Measurements from ENCODE around the gene HECW1. TPM values are rescaled to one million over a fixed set of nuclear protein-coding genes. Genes with fewer than 3 reads are reported as not detected.
"Not testable (repeated sequence)": the region's sequence is repeated elsewhere in the genome, so short reads cannot be mapped to it uniquely, and the experiment has no call there.

The HECW1 gene
- polyA plus RNA-seq (2012; ENCODE audit: low read depth, missing spikeins): 0.01 TPM

GRCh38 chr7:43112459-43112940 is at the start of gene HECW1:
TSS of gene HECW1 (plus strand) at chr7:43112647. CDS start at chr7:43243906, 131,259 bp downstream.
- TF ChIP-seq POU2F2 (IDR thresholded peaks at IDR 0.05; ENCODE audit: low read depth, low read length) (no peak), PAX5 (IDR thresholded peaks at IDR 0.05; ENCODE audit: insufficient read depth, low read length, severe bottlenecking) (no peak), POLR2A (IDR thresholded peaks at IDR 0.05; ENCODE audit: low read depth, low read length) (no peak), POLR2AphosphoS5 (IDR thresholded peaks at IDR 0.05; ENCODE audit: low read depth, low read length) (no peak), SPI1 (IDR thresholded peaks at IDR 0.05; ENCODE audit: low read depth, low read length) (no peak), TAF1 (IDR thresholded peaks at IDR 0.05; ENCODE audit: low read depth, low read length) (no peak)
- FAIRE-seq (no peak), DNase-seq (ENCODE audit: insufficient read length, low spot score) (no peak)

- no peak for TF ChIP-seq SPI1 (IDR thresholded peaks at IDR 0.05; ENCODE audit: low read depth, low read length)
- TF ChIP-seq POU2F2 (IDR thresholded peaks at IDR 0.05; ENCODE audit: low read depth, low read length): no peak
- no peak for TF ChIP-seq PAX5 (IDR thresholded peaks at IDR 0.05; ENCODE audit: insufficient read depth, low read length, severe bottlenecking)
- no peak for TF ChIP-seq POLR2AphosphoS5 (IDR thresholded peaks at IDR 0.05; ENCODE audit: low read depth, low read length)
- no peak for TF ChIP-seq TAF1 (IDR thresholded peaks at IDR 0.05; ENCODE audit: low read depth, low read length)
- no peak for TF ChIP-seq POLR2A (IDR thresholded peaks at IDR 0.05; ENCODE audit: low read depth, low read length)
- DNase-seq (ENCODE audit: insufficient read length, low spot score) (no peak), FAIRE-seq (no peak)
Observed at GRCh38 chr7:43071604-43072003, 40.8 kb upstream of the HECW1 start.

- TF ChIP-seq SPI1 (IDR thresholded peaks at IDR 0.05; ENCODE audit: low read depth, low read length) (no peak), PAX5 (IDR thresholded peaks at IDR 0.05; ENCODE audit: insufficient read depth, low read length, severe bottlenecking) (no peak), POU2F2 (IDR thresholded peaks at IDR 0.05; ENCODE audit: low read depth, low read length) (no peak), TAF1 (IDR thresholded peaks at IDR 0.05; ENCODE audit: low read depth, low read length) (no peak), POLR2A (IDR thresholded peaks at IDR 0.05; ENCODE audit: low read depth, low read length) (no peak), POLR2AphosphoS5 (IDR thresholded peaks at IDR 0.05; ENCODE audit: low read depth, low read length) (no peak)
- no peak for DNase-seq (ENCODE audit: insufficient read length, low spot score)
- FAIRE-seq: no peak
Observed at GRCh38 chr7:43072530-43072929, 39.9 kb upstream of the HECW1 start.

- FAIRE-seq; DNase-seq (ENCODE audit: insufficient read length, low spot score): not testable (repeated sequence)
Observed at GRCh38 chr7:43073811-43074210, 38.6 kb upstream of the HECW1 start.

DNA sequence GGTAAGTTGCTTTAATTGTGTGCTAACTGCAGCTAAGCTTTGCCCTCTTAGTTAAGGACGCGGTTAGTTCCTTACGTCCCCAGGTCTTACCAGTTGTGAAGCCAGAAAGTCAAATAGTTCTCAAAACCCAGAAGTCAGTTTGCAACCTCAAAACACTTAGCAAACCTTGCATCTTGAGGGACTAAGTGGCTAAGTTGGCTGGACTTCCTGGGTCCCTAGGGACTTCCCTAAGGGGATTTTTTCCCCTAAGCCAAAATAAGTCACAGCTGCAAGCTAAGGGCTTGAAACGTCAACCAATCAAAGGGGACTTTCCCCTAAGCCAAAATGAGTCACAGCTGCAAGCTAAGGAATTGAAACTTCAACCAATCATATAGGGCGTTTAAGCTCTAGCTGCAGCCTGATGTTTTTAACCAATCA is 36.2 kb upstream of the HECW1 start:
- FAIRE-seq (peak; percentile 76), DNase-seq (ENCODE audit: insufficient read length, low spot score) (no peak)
- TF ChIP-seq SPI1 (IDR thresholded peaks at IDR 0.05; ENCODE audit: low read depth, low read length): peak; percentile 45; the same call in 1 of the 2 replicates
- TF ChIP-seq TAF1 (IDR thresholded peaks at IDR 0.05; ENCODE audit: low read depth, low read length): no peak
- no peak for TF ChIP-seq POLR2AphosphoS5 (IDR thresholded peaks at IDR 0.05; ENCODE audit: low read depth, low read length)
- TF ChIP-seq PAX5 (IDR thresholded peaks at IDR 0.05; ENCODE audit: insufficient read depth, low read length, severe bottlenecking): no peak
- TF ChIP-seq POU2F2 (IDR thresholded peaks at IDR 0.05; ENCODE audit: low read depth, low read length): 0 out of 2 replicates have a peak, but pooled peaks have one; percentile 58
- TF ChIP-seq POLR2A (IDR thresholded peaks at IDR 0.05; ENCODE audit: low read depth, low read length): no peak

GRCh38 chr7:43076606-43077005 is 35.8 kb upstream of the HECW1 start:
- no peak for DNase-seq (ENCODE audit: insufficient read length, low spot score)
- FAIRE-seq: no peak
- TF ChIP-seq TAF1 (IDR thresholded peaks at IDR 0.05; ENCODE audit: low read depth, low read length) (no peak), PAX5 (IDR thresholded peaks at IDR 0.05; ENCODE audit: insufficient read depth, low read length, severe bottlenecking) (no peak), POU2F2 (IDR thresholded peaks at IDR 0.05; ENCODE audit: low read depth, low read length) (no peak), POLR2AphosphoS5 (IDR thresholded peaks at IDR 0.05; ENCODE audit: low read depth, low read length) (no peak), POLR2A (IDR thresholded peaks at IDR 0.05; ENCODE audit: low read depth, low read length) (no peak), SPI1 (IDR thresholded peaks at IDR 0.05; ENCODE audit: low read depth, low read length) (no peak)

GRCh38 chr7:43077285-43077684 is 35.2 kb upstream of the HECW1 start:
- DNase-seq (ENCODE audit: insufficient read length, low spot score) (no peak), FAIRE-seq (no peak)
- TF ChIP-seq PAX5 (IDR thresholded peaks at IDR 0.05; ENCODE audit: insufficient read depth, low read length, severe bottlenecking): no peak
- no peak for TF ChIP-seq POLR2A (IDR thresholded peaks at IDR 0.05; ENCODE audit: low read depth, low read length)
- TF ChIP-seq POLR2AphosphoS5 (IDR thresholded peaks at IDR 0.05; ENCODE audit: low read depth, low read length): no peak
- TF ChIP-seq SPI1 (IDR thresholded peaks at IDR 0.05; ENCODE audit: low read depth, low read length): no peak
- TF ChIP-seq POU2F2 (IDR thresholded peaks at IDR 0.05; ENCODE audit: low read depth, low read length): no peak

DNA sequence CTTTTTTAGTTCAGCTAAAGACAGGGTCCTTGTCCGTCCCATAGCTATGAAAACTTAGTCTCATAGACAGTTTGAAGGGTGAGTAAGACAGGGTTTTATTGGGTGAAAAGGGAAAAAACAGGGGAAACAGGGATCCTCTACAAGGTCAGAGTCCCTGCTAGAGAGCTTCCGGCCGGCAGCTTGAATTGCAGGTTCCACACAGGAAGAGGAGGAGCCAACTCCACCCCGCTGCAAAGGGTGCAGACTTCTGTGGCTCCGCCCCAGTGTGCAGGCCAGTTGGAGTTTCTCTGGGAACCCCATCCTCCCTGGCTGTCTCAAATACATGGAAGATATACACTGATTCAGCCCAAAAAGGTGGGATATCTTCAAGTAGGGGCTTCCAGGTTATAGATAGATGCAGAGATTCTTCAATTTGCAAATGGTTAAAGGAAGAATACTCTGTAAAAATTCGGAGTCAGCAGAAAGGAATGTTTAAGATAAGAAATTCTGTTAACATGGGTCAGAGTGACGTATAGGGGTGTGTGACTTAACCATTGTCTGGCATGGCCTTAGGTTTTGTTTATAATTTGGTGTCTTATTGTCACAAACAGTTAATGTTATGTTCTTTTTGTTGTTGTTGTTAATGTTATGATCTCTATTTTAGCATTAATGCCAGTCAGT is 34.6 kb upstream of the HECW1 start:
- TF ChIP-seq POU2F2 (IDR thresholded peaks at IDR 0.05; ENCODE audit: low read depth, low read length): no peak
- no peak for TF ChIP-seq PAX5 (IDR thresholded peaks at IDR 0.05; ENCODE audit: insufficient read depth, low read length, severe bottlenecking)
- DNase-seq (ENCODE audit: insufficient read length, low spot score) (no peak), FAIRE-seq (no peak)

- FAIRE-seq (no peak), DNase-seq (ENCODE audit: insufficient read length, low spot score) (no peak)
- TF ChIP-seq POLR2A (IDR thresholded peaks at IDR 0.05; ENCODE audit: low read depth, low read length) (no peak), SPI1 (IDR thresholded peaks at IDR 0.05; ENCODE audit: low read depth, low read length) (no peak), POU2F2 (IDR thresholded peaks at IDR 0.05; ENCODE audit: low read depth, low read length) (no peak), POLR2AphosphoS5 (IDR thresholded peaks at IDR 0.05; ENCODE audit: low read depth, low read length) (no peak), TAF1 (IDR thresholded peaks at IDR 0.05; ENCODE audit: low read depth, low read length) (no peak), PAX5 (IDR thresholded peaks at IDR 0.05; ENCODE audit: insufficient read depth, low read length, severe bottlenecking) (no peak)
Observed at GRCh38 chr7:43078794-43079193, 33.7 kb upstream of the HECW1 start.

DNA sequence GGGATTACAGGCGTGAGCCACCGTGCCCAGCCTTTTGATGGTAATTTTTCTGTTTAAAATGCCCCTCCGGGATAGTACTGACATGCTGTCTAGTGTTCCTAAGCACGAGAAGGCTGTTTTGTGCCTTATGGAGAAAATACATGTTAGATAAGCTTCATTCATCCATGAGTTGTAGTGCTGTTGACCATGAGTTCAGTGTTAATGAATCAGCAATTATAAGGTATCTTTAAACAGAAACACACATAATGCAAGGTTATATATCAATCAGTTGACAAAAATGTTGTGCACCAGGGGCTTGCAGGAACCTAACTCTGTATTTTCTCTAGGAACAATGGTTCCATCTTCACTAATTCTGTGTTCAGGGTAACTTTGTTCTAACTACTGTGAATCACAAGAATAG is 30.8 kb upstream of the HECW1 start:
- no peak for TF ChIP-seq PAX5 (IDR thresholded peaks at IDR 0.05; ENCODE audit: insufficient read depth, low read length, severe bottlenecking)
- TF ChIP-seq POLR2A (IDR thresholded peaks at IDR 0.05; ENCODE audit: low read depth, low read length): no peak
- no peak for TF ChIP-seq SPI1 (IDR thresholded peaks at IDR 0.05; ENCODE audit: low read depth, low read length)
- TF ChIP-seq POU2F2 (IDR thresholded peaks at IDR 0.05; ENCODE audit: low read depth, low read length): no peak
- no peak for TF ChIP-seq TAF1 (IDR thresholded peaks at IDR 0.05; ENCODE audit: low read depth, low read length)
- TF ChIP-seq POLR2AphosphoS5 (IDR thresholded peaks at IDR 0.05; ENCODE audit: low read depth, low read length): no peak
- DNase-seq (ENCODE audit: insufficient read length, low spot score) (no peak), FAIRE-seq (no peak)

Data from GM12891 (cell line).